Esophagus muscularis mucosa (tissue), 3 donors: ENCODE data around the gene TRIM37.

Experiments used
- POLR2A ChIP-seq: fragments of 450-650 bp; IDR thresholded peaks from one replicate; pipeline ENCODE4 v1.6.1; 2017; ENCODE audit warnings: antibody characterized with exemption, moderate library complexity, mild to moderate bottlenecking, low read depth
- POLR2AphosphoS5 ChIP-seq, 2 donors: sonication (generic); formaldehyde crosslinking; IDR thresholded peaks; one replicate each; pipeline ENCODE4 v1.6.1; 2017; ENCODE audit warnings: antibody characterized with exemption in 2 of 2
- TF ChIP-seq, protein P1 (sequence below), 3 experiments: fragments of 200-600 bp in 2 of 3; fragments of 450-650 bp in 1 of 3; sonication (generic) in 2 of 3; IDR thresholded peaks; one replicate each; pipeline ENCODE4 v1.5.1; 2017 to 2019; ENCODE audit warnings: antibody characterized with exemption in 3 of 3, mild to moderate bottlenecking in 2 of 3, moderate library complexity in 1 of 3

GRCh38 chr17:59151591-59151990 lies 44.9 kb upstream of the TRIM37 start:
- TF ChIP-seq, protein P1, sequence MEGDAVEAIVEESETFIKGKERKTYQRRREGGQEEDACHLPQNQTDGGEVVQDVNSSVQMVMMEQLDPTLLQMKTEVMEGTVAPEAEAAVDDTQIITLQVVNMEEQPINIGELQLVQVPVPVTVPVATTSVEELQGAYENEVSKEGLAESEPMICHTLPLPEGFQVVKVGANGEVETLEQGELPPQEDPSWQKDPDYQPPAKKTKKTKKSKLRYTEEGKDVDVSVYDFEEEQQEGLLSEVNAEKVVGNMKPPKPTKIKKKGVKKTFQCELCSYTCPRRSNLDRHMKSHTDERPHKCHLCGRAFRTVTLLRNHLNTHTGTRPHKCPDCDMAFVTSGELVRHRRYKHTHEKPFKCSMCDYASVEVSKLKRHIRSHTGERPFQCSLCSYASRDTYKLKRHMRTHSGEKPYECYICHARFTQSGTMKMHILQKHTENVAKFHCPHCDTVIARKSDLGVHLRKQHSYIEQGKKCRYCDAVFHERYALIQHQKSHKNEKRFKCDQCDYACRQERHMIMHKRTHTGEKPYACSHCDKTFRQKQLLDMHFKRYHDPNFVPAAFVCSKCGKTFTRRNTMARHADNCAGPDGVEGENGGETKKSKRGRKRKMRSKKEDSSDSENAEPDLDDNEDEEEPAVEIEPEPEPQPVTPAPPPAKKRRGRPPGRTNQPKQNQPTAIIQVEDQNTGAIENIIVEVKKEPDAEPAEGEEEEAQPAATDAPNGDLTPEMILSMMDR (IDR thresholded peaks at IDR 0.05) = no peak
- TF ChIP-seq POLR2AphosphoS5 (IDR thresholded peaks at IDR 0.05) (no peak), POLR2A (no peak)
